Fibroblast of lung (primary cell): ENCODE results near the gene ITGA3.

Experiments
- CTCF ChIP-seq, 2 donors: IDR thresholded peaks in 1 of 2; conservative IDR thresholded peaks in 1 of 2; 1 replicate in 1 of 2; 2 replicates in 1 of 2; pipeline ENCODE4 v1.5.1; 2011 to 2012; ENCODE audit warnings: low read length in 2 of 2, control low read depth in 1 of 2, inconsistent platforms in 1 of 2, low read depth in 1 of 2, mild to moderate bottlenecking in 1 of 2
- EZH2 ChIP-seq: IDR thresholded peaks from 2 replicates; pipeline ENCODE4 v1.5.1; 2012; ENCODE audit warnings: low read length, control low read depth, mild to moderate bottlenecking; ENCODE audit errors: missing control alignments

- TF ChIP-seq CTCF (conservative IDR thresholded peaks at IDR 0.05 in 1 of 2, IDR thresholded peaks at IDR 0.05 in 1 of 2; ENCODE audit: low read depth in 1 of 2, low read length in 2 of 2) (no peak), EZH2 (no peak)
Measured at GRCh38 chr17:50118828-50119218, 62.9 kb downstream of the ITGA3 start.
